H1 (cell line): ENCODE results near the gene SNRNP40.

Source experiments
- CREB1 ChIP-seq: IDR thresholded peaks from 2 replicates; pipeline ENCODE4 v1.6.1; 2012; ENCODE audit warnings: inconsistent platforms
- CTCF ChIP-seq, 3 experiments: IDR thresholded peaks; 1 replicate in 2 of 3; 2 replicates in 1 of 3; pipeline versions ENCODE4 v1.5.1 to v1.6.1; 2011; ENCODE audit warnings: low read length in 3 of 3, mild to moderate bottlenecking in 3 of 3, inconsistent platforms in 2 of 3, low read depth in 1 of 3, moderate library complexity in 1 of 3; ENCODE audit not compliant: insufficient read depth in 1 of 3; ENCODE audit errors: control extremely low read depth in 1 of 3
- GABPA ChIP-seq: IDR thresholded peaks from 2 replicates; pipeline ENCODE4 v1.6.1; 2011; ENCODE audit warnings: mild to moderate bottlenecking, low read length, moderate library complexity, borderline replicate concordance; ENCODE audit not compliant: insufficient read depth
- HDAC2 ChIP-seq, 2 experiments: fragments of 300-600 bp in 1 of 2; sonication (generic) in 1 of 2; IDR thresholded peaks; 2 replicates each; pipeline ENCODE4 v1.6.1; 2011 to 2012; ENCODE audit warnings: low read depth in 2 of 2, low read length in 2 of 2, mild to moderate bottlenecking in 2 of 2, moderate library complexity in 2 of 2, borderline replicate concordance in 1 of 2, inconsistent platforms in 1 of 2
- HDAC6 ChIP-seq: IDR thresholded peaks from one replicate; pipeline ENCODE4 v1.7.1; 2012; ENCODE audit warnings: low read depth, mild to moderate bottlenecking, inconsistent platforms, low read length, moderate library complexity
- JUN ChIP-seq: IDR thresholded peaks from 2 replicates; pipeline ENCODE4 v1.6.1; 2011; ENCODE audit warnings: low read depth, mild to moderate bottlenecking, improper control_type of control experiment, low read length
- POLR2A ChIP-seq, 2 experiments: IDR thresholded peaks; 1 replicate in 1 of 2; 2 replicates in 1 of 2; pipeline ENCODE4 v1.6.1; 2011; ENCODE audit warnings: low read depth in 2 of 2, low read length in 2 of 2, mild to moderate bottlenecking in 2 of 2; ENCODE audit errors: control extremely low read depth in 1 of 2
- POLR2AphosphoS5 ChIP-seq: IDR thresholded peaks from 2 replicates; pipeline ENCODE4 v1.6.1; 2011; ENCODE audit warnings: low read depth, low read length
- RFX5 ChIP-seq: IDR thresholded peaks from 2 replicates; pipeline ENCODE4 v1.6.1; 2011; ENCODE audit warnings: low read depth, low read length, improper control_type of control experiment, borderline replicate concordance
- SIX5 ChIP-seq: IDR thresholded peaks from 2 replicates; pipeline ENCODE4 v1.6.1; 2011; ENCODE audit warnings: mild to moderate bottlenecking, low read depth, low read length
- SP2 ChIP-seq: IDR thresholded peaks from 2 replicates; pipeline ENCODE4 v1.6.1; 2012; ENCODE audit warnings: mild to moderate bottlenecking, low read length, inconsistent platforms
- TAF1 ChIP-seq: IDR thresholded peaks from 2 replicates; pipeline ENCODE4 v1.6.1; 2011; ENCODE audit warnings: mild to moderate bottlenecking, low read depth, low read length
- ZNF274 ChIP-seq: IDR thresholded peaks from 2 replicates; pipeline ENCODE4 v1.7.0; 2012; ENCODE audit warnings: low read length, borderline replicate concordance; ENCODE audit errors: extremely low read depth

- TF ChIP-seq GABPA (no peak), HDAC6 (no peak), RFX5 (no peak), CTCF (IDR thresholded peaks at IDR 0.05; ENCODE audit: control extremely low read depth in 1 of 3, insufficient read depth in 1 of 3, low read depth in 1 of 3, low read length in 3 of 3) (no peak), POLR2AphosphoS5 (no peak), CREB1 (no peak), SP2 (no peak), POLR2A (IDR thresholded peaks at IDR 0.05; ENCODE audit: control extremely low read depth in 1 of 2, low read depth in 2 of 2, low read length in 2 of 2) (no peak), SIX5 (no peak), JUN (no peak), HDAC2 (IDR thresholded peaks at IDR 0.05; ENCODE audit: borderline replicate concordance in 1 of 2, low read depth in 2 of 2, low read length in 2 of 2) (no peak), ZNF274 (no peak), TAF1 (no peak)
Measured at GRCh38 chr1:31221072-31221471, 75.5 kb downstream of the SNRNP40 start.
